UCSD-AML1 (cell line): Measurements from ENCODE around the gene PDE4DIP.
"Not testable (repeated sequence)": the region's sequence is repeated elsewhere in the genome, so short reads cannot be mapped to it uniquely, and the experiment has no call there.

Experiments used
- DNase-seq: peaks from one replicate; lab custom pipeline; 2025; ENCODE audit not compliant: unreplicated experiment; lab: John Stamatoyannopoulos, UW

PDE4DIP gene

DNA sequence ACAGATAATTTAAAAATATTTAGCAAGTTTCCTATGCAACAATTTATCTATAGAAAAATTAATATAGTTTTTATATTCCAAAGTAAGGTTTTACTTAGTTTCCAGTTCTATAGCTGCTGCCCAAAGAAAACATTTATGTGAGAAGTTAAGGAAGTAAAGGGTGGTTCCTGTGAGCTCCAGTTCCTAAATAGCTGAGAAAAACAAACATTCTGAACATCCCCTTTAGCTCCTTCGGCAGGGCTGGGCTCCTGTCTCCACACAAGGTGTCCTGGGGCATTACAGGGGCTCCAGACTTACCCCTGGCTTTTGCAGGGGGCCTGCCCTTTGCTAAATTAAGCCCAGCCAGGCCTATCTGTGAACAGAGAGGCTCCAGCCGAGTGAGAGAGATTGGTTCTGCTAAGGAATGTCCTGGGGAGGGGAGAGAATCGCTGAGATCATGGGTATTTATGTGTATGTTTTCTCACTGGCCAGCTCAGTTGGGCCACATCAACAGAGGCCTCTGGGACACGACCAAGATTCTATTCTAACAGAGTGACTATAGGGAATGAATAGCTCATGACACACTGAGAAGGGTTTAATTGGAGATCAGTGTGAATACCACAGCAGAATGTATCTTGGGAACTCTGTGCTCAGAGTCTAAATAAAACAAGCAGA, 72.6 kb downstream of the PDE4DIP start:
- not testable (repeated sequence) for DNase-seq

DNA sequence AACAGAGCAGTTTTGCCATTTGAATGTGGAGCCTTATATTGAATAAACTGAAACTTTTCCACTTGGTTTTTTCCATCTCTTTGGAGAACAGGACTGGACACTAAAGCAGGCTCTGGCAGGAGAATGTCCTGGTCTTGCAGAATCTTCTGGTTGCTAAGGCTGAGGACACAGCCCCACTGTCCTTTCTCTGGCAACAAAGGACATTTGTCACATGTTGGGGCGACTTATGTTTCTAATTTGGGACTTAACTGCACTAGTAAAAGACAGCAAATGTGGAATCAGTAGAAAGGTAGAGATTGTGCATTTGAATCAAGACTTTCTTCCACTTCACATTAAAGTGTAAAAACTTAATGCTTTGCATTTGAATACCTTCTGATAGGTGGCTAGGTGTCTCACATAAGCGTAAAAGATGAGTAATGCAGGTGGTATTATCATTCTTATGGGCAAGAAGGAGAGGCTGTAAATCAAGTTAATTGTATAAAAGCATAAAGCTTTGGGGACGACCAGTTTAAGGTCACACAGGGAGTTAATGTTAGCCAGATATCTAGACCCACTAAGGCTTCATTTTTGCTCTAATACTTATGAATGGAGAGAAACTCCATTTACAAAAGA, 74.7 kb downstream of the PDE4DIP start:
- DNase-seq = not testable (repeated sequence)

DNA sequence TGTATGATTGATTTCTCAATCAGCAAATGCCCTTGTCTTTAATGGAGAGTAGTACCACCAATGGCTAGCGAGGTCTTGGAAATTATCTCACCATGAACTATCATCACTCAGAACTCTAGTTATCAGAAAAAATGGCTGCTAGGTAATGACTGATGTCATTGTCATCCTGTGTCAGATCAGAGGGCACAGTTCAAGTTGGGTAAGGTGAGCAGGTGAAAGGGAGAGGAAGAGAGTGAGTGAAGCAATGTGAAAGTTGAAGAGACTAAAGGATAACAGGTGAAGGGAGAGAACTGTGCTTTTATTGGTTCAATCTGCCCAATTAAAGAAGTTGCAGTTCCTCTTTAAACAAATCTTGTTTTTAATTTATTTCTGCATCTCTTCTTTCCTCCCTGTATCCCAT, 76.8 kb downstream of the PDE4DIP start:
- not testable (repeated sequence) for DNase-seq

DNA sequence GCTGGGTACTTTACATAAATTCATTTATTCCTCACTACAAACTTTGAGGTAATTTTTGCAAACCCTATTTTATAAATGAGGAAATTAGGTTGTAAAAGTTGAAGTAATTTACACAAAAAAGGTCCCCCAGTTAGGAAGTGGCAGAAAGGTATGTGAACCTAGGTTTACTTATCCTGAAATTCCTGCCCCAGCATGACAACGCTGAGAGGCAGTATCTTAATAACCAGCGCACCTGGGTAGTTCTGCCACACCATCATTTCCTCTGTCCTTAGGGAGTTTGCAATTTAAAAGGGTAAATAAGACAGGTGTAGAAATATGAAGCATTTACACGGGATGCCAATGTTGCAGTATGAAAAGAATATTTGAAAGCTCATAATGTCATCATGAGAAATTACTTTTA, 79.6 kb downstream of the PDE4DIP start:
- not testable (repeated sequence) for DNase-seq

DNA sequence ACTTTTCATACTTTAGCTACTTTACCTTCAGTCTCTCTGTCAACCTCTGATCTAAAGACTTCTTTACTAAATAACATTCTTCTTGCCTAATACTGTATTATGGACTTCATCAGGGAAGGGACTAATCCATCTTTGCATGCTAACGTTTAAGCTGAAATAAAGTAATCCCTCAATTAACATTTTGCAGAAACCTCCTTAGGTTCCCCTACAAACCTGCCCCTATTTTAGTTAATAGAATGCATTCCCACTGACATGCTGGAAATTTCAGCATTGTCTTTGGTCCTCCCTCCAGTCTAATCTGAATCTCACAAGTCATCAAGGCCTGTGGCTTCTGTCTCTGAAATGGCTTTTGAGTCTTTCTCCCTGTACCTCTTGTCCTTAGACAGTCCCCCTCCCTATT, 83.4 kb downstream of the PDE4DIP start:
- not testable (repeated sequence) for DNase-seq

DNA sequence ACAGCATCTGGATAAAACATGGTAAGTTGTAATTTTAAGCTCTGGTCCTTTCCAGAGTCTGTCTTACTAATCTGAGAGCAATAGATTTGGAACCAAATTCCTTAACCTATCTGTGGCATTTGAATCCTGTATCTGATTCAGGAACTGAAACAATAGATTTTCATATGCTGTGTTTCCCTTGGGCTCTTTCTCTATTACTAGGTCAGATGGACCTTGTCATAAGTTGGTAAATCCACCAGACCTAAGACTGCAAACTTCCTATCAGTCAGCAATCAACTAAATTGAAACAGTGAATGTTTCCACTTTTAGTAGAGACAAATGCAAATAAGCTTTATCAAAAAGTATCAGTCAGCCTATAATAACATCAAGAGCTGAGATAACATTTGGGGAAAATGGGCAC, 85.0 kb downstream of the PDE4DIP start:
- not testable (repeated sequence) for DNase-seq

DNA sequence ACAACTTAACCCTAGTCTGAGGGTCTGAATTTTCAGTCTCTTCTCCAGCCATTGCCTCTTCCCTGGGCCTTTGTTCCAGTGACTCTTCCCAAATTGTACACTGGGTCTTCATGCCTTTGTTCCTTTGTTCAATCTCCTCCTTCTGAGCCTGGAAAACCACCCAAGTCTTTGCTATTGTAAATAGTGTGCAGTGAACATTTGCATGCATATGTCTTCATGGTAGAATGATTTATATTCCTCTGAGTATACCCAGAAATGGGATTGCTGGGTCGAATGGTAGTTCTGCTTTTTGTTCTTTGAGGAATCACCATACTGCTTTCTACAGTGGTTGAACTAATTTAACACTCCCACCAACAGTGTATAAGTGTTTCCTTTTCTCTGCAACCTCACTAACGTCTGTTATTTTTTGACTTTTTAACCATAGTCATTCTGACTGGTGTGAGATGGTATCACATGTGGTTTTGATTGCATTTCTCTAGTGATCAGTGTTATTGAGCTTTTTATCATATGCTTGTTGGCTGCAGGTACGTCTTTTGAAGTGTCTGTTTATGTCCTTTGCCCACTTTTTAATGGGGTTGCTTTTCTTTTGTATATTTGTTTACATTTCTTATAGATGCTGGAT, 91.3 kb downstream of the PDE4DIP start:
- not testable (repeated sequence) for DNase-seq

DNA sequence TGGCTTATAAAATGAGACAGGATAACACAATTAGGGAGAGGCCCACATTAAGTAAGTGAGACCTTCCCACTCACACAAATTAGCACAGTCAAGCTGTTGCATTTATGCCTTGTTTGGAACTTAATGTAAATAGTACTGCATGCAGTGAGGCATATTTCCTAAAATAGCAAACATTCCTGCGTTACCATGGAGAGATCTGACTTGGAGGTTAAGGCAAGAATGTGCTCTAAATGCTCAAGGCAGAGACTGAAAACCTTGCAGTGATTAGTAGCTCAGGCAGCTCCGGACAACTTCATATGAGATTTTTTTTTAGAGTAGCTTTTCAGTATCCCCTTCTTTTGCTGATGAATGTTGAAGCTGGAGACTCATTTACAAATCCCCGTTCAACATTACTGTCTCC, 98.7 kb downstream of the PDE4DIP start:
- DNase-seq = not testable (repeated sequence)

DNA sequence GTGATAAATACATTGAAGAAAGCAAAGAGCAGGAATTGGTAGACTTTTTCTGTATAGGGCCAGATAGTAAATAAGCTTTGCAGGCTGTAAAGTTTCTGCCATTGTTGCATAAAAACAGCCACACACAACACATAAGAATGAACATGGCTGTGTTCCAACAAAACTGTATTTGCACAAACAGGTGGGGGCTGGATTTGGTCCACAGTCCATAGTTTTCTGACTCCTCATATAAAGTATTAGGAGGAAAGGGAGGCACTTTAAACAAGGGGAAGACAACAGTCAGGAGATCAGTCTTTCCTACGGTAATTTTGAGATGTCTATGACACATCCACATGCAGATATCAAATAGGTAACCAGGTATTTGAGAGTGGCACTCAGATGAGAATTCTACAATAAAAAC, 100.9 kb downstream of the PDE4DIP start:
- not testable (repeated sequence) for DNase-seq

DNA sequence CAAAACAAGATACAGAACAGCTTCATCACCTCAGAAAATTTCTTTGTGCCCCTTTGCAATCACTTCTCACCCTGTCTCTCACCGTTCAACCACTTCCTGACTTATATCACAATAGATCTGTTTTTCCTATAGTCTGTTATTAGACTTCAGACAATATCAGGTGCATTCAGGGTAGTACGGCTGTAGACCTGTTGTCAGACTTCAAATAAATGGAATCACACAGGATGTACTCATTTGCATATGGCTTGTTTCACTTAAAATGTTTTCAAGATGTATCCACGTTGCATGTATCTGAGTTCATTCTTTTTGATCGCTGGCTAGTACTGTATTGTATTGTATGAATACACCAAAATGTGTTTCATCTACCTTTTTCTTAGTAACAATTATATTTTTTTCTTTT, 104.5 kb downstream of the PDE4DIP start:
- not testable (repeated sequence) for DNase-seq

DNA sequence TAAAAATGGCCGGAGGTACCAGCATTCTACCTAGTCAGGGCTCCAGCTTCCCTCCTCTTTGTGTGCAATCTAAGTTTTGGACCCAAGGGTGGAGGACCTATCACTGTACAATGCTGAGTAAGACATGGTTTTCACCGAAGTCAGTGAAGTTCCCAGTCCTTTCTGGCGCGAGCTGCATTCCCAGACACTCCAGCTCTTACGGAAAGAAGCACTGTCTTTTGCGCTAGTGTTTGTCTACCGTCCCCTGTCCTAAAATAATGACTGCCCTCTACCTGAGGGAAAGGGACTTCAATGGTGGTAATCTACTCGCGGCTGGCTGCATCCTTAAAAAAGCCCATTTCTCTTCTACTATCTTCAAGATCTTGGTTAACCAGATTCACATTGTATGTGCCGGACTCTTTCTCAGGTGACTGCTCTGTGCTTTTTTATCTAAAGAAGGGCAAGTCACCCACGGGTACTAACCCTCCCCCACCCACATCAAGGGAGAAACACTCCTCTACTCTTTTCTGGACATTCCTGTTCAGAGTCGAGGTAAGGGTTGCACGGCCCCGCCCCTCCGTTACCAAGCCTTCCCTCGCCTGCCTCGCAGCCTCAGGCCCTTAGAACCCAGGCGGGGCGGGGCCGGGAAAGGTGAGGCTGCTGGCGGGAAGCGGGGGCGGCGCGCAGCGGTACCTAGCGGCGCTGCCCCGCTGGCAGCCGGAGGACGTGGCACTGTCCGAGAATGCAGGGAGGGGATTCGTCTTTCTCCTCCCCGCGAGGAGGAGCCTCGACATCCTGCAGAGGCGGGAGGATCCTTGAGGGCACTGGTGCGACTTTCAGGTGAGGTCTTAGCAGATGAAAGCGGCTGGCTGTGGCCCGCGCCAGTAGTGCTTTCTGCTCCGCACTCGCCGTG, 107.4 kb downstream of the PDE4DIP start:
- peak; percentile 73 for DNase-seq

DNA sequence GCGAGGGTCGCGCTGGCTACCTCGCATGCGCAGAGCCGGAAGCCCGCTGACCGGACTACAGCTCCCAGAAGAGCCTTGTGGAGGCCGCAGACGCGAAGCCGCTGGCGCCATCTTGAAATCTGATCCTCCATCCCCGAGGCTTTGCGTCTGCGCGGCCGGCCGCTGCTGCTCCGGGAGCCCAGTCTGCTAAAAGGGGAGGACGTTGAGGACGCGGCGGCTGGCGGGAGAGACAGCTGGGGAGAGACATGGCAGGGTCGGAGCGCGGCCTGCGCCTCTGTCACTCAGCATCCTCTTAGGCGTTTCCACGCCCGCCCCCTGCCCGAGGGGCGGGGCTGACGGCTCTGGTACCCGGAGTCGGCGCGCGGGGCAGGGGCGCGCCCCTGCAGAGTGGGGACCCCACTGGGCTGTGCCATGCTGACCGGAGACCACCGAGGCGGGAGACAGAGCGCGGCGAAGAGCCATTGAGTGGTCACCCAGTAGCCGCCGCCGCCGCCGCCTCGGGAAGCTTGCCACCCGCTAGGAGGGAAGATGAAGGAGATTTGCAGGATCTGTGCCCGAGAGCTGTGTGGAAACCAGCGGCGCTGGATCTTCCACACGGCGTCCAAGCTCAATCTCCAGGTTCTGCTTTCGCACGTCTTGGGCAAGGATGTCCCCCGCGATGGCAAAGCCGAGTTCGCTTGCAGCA, 108.2 kb downstream of the PDE4DIP start:
- not testable (repeated sequence) for DNase-seq

DNA sequence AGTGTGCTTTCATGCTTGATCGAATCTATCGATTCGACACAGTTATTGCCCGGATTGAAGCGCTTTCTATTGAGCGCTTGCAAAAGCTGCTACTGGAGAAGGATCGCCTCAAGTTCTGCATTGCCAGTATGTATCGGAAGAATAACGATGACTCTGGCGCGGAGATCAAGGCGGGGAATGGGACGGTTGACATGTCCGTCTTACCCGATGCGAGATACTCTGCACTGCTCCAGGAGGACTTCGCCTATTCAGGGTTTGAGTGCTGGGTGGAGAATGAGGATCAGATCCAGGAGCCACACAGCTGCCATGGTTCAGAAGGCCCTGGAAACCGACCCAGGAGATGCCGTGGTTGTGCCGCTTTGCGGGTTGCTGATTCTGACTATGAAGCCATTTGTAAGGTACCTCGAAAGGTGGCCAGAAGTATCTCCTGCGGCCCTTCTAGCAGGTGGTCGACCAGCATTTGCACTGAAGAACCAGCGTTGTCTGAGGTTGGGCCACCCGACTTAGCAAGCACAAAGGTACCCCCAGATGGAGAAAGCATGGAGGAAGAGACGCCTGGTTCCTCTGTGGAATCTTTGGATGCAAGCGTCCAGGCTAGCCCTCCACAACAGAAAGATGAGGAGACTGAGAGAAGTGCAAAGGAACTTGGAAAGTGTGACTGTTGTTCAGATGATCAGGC, 108.8 kb downstream of the PDE4DIP start:
- peak; percentile 9 for DNase-seq

DNA sequence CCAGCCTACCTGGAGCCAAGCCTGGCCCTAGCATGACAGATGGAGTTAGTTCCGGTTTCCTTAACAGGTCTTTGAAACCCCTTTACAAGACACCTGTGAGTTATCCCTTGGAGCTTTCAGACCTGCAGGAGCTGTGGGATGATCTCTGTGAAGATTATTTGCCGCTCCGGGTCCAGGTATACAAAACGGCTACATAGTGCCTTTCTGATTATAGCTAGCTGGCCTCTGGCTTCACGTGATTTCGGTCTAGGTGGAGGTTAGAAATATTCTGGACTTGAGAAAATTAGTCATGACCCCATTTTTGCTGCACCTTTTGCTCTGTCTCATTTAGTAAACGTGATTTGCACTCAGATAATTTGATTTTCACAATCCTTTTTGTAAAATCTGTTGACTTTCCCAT, 109.5 kb downstream of the PDE4DIP start:
- not testable (repeated sequence) for DNase-seq

DNA sequence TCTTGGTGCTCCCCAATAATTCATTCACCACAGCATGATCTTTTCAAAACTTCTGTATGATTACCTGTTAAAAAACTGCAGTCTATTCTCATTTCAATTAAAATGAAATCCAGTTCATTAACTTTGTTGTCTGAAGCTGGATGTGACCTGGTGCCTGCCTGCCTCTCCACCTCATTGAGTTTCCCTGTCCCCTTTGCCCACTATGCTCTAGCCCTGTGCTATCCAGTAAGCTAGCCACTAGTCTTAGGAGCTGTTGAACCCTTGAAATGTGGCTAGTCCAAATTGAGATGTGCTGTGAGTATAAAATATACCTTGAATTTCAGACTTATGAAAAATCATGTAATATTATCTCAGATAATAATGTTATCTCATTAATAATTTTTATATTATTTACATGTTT, 114.1 kb downstream of the PDE4DIP start:
- not testable (repeated sequence) for DNase-seq

DNA sequence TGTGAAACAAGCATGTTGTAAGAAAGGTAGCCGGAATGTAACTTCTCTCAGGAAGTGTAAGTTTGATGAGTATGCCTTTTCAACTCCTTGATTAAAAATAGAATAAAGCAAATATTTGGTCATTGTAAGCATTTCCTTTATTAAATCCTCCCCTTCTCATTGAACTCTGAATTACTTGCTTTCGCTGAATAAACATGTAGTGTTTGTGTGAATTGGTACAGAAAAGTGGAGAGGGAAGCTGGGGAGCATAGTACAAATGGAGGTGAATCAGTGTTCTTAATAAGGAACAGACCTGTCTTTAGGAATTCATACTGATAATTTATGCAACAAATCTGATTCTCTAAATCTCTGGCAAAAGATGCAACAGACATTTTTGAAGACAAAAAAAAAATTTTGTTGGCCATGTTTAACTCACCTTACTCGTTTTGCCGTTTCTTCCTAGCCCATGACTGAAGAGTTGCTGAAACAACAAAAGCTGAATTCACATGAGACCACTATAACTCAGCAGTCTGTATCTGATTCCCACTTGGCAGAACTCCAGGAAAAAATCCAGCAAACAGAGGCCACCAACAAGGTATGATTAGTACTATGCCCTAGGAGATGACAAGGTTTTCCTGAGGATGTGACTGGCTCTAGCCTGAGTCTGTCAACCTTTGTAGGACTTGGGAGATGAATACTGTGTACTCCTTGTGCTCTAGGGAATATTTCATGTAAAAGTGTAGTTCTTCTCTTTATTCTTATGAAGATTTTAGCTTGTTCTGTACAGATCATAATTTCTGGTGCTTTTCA, 116.2 kb downstream of the PDE4DIP start:
- DNase-seq = not testable (repeated sequence)

DNA sequence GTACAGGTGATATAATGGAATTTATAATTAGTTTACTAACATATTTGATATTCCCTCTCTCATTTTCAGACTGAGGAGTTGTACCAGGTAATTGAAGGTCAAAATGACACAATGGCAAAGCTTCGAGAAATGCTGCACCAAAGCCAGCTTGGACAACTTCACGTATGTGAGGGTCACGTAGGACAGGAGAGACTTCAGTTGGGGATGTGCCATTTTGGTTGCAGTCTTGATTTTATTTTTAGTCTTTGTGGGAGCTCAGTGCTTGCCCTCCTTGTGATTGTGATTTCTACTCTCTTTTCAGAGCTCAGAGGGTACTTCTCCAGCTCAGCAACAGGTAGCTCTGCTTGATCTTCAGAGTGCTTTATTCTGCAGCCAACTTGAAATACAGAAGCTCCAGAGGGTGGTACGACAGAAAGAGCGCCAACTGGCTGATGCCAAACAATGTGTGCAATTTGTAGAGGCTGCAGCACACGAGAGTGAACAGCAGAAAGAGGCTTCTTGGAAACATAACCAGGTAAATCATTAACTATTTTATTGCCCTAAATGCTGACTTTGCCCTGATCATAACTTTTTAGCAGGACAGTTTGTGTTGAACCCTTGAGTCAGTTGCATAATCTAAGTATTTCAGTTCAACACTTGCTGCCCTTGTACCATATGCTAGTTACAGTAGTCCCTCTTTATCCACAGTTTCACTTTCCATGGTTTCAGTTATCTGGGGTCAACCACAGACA, 118.1 kb downstream of the PDE4DIP start:
- not testable (repeated sequence) for DNase-seq

DNA sequence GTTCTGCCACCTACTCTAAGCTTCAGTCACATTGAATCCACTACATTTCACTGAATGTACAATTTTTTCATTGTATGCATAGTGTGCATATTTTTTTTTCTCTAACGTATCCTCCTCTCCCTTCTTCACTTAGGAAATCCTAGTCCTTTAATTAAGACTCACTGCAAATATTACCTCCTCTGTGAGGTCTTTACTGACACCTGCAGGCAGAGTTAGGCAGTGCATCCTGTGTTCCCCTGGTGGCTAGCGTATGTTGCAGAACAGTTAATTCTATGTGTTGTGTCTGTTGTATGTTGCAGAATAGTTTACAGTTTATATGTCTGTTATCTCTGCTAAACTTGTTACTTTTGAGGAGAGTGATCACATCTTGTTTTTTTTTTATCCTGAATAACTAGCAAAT, 121.9 kb downstream of the PDE4DIP start:
- DNase-seq = not testable (repeated sequence)

DNA sequence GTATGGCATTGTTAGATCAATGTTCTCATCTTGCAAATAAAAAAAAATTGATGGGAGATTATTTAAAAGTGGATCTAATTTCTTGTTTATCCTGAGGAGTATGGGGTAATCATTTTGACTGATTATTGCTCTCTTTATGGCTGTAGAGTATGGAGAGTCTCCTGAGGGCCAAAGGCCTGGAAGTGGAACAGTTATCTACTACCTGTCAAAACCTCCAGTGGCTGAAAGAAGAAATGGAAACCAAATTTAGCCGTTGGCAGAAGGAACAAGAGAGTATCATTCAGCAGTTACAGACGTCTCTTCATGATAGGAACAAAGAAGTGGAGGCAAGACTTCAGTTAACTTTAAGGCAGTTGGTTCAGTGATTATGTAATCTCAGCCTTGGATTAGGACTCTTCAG, 123.4 kb downstream of the PDE4DIP start:
- DNase-seq = not testable (repeated sequence)
